Smooth muscle cell (in vitro differentiated cells): Measurements from ENCODE around the gene CCDC88A. TPM values are rescaled to one million over a fixed set of nuclear protein-coding genes. Genes with fewer than 3 reads are reported as not detected.

Experiments used
- DNase-seq: peaks from one replicate; lab custom pipeline; 2025; ENCODE audit not compliant: unreplicated experiment; lab: John Stamatoyannopoulos, UW
- H2AFZ ChIP-seq: fragments of 200-600 bp; sonication (generic); 2 replicates; pipeline ENCODE4 v1.6.0; 2016; ENCODE audit warnings: antibody characterized with exemption, low read depth, mild to moderate bottlenecking
- H3F3A ChIP-seq: fragments of 200-600 bp; sonication (generic); 2 replicates; pipeline ENCODE4 v1.6.0; 2017; ENCODE audit warnings: antibody characterized with exemption, low read depth
- H3K27ac ChIP-seq: fragments of 200-600 bp; sonication (generic); 2 replicates; pipeline ENCODE4 v1.5.1; 2016; ENCODE audit warnings: low read depth, mild to moderate bottlenecking
- H3K27me3 ChIP-seq: fragments of 200-600 bp; sonication (generic); 2 replicates; pipeline ENCODE4 v1.6.1; 2016; ENCODE audit warnings: low read depth, mild to moderate bottlenecking
- H3K36me3 ChIP-seq: fragments of 200-600 bp; sonication (generic); 2 replicates; pipeline ENCODE4 v1.5.1; 2016; ENCODE audit warnings: low read depth
- H3K4me1 ChIP-seq: fragments of 200-600 bp; sonication (generic); 2 replicates; pipeline ENCODE4 v1.5.1; 2016; ENCODE audit warnings: low read depth
- H3K4me2 ChIP-seq: fragments of 200-600 bp; sonication (generic); 2 replicates; pipeline ENCODE4 v1.6.0; 2016; ENCODE audit warnings: mild to moderate bottlenecking
- H3K4me3 ChIP-seq: fragments of 200-600 bp; sonication (generic); 2 replicates; pipeline ENCODE4 v1.5.1; 2016; ENCODE audit warnings: mild to moderate bottlenecking
- H3K79me2 ChIP-seq: fragments of 200-600 bp; sonication (generic); 2 replicates; pipeline ENCODE4 v1.6.0; 2016; ENCODE audit warnings: low read depth, mild to moderate bottlenecking
- H3K9ac ChIP-seq: fragments of 200-600 bp; sonication (generic); 2 replicates; pipeline ENCODE4 v1.6.0; 2016; ENCODE audit warnings: low read depth
- H3K9me3 ChIP-seq: fragments of 200-600 bp; sonication (generic); replicated peaks from 2 replicates; pipeline ENCODE4 v1.5.1; 2016; ENCODE audit warnings: low read depth
- H4K20me1 ChIP-seq: fragments of 200-600 bp; sonication (generic); 2 replicates; pipeline ENCODE4 v1.6.0; 2016; ENCODE audit warnings: low read depth
- CTCF ChIP-seq: fragments of 200-600 bp; sonication (generic); IDR thresholded peaks from 2 replicates; pipeline ENCODE4 v1.5.1; 2017; ENCODE audit warnings: borderline replicate concordance, mild to moderate bottlenecking, antibody characterized with exemption; ENCODE audit not compliant: insufficient read depth, poor library complexity, severe bottlenecking
- WGBS: methylation state at CpG from one replicate; pipeline ENCODE4 v1.1.7; 2016; ENCODE audit warnings: low lambda C conversion rate; 5-methylcytosine and 5-hydroxymethylcytosine counted together
- polyA plus RNA-seq: library from polyadenylated mRNA; unstranded; fragments of >200 nt; fragmentation: Nextera tagmentation; extraction: Ambion mirVana; gene quantifications from 2 replicates; pipeline ENCODE4 v1.2.1, GENCODE V29; 2016
- total RNA-seq: library from RNA; depleted of rRNA; stranded (reverse); fragments of >200 nt; gene quantifications from 2 replicates; pipeline ENCODE4 v1.2.3, GENCODE V29; 2014

Gene CCDC88A
- total RNA-seq (71.1 and 85.6 TPM in 2 replicates), polyA plus RNA-seq (28.8 and 32.1 TPM in 2 replicates)

GRCh38 chr2:55419679-55420438 is at the start of gene CCDC88A:
CCDC88A (minus strand) TSS chr2:55419856; CDS start chr2:55419079, 777 bp downstream.
- Histone ChIP-seq H3K9ac (peak within 1 kb of the TSS; percentile 78), H3K4me2 (peak within 1 kb of the TSS; percentile 88), H3K27ac (peak within 1 kb of the TSS; percentile 54), H2AFZ (peak within 1 kb of the TSS; percentile 90), H3K36me3 (no peaks in the 10 kb centered on the region), H3K4me3 (peak within 1 kb of the TSS; percentile 76), H3K4me1 (peaks cover 34% of the 10 kb centered on the region), H3K9me3 (no peaks in the 10 kb centered on the region), H3K27me3 (no peaks in the 10 kb centered on the region), H4K20me1 (peaks cover 24% of the 10 kb centered on the region), H3K79me2 (peaks cover 40% of the 10 kb centered on the region), H3F3A (no peaks in the 10 kb centered on the region)
- DNase-seq = peak; percentile 90
- peak; percentile 1 for TF ChIP-seq CTCF
- WGBS = 0% methylated on average over 37 of the region's 62 CpGs

DNA sequence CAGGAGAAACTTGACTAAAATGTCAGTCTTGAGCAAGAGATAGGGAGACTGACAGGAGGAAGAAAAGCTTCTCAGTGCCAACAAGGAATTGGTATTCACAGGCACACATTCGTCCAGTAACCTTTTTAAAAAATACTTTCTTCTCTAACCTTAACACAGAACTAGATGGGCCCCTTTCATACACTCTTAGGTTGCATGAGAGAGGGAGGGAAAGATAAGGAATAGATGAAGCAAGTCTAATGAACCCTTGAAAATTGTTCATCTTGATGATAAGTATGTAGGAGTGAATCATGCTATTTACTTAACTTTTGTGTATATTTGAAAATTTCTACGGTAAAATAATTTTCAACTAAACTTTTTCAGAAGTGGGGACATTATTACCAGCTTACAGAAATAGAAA is 42.0 kb upstream of the CCDC88A start:
- no peaks in the 10 kb centered on the region for H3K9me3 ChIP-seq
- no peaks in the 10 kb centered on the region for H3K27me3 ChIP-seq
- no peak overlapping the region for H3K4me3 ChIP-seq
- DNase-seq = no peak
- no peak overlapping the region for H3K9ac ChIP-seq
- H3K4me1 ChIP-seq = no peaks in the 10 kb centered on the region
- H3F3A ChIP-seq = no peaks in the 10 kb centered on the region
- WGBS = 85% methylated on average over 2 of the region's 2 CpGs
- no peaks in the 10 kb centered on the region for H3K79me2 ChIP-seq
- no peak overlapping the region for H3K4me2 ChIP-seq
- H4K20me1 ChIP-seq = no peaks in the 10 kb centered on the region
- H3K27ac ChIP-seq = no peak overlapping the region
- no peak for TF ChIP-seq CTCF
- no peaks in the 10 kb centered on the region for H3K36me3 ChIP-seq
- no peak overlapping the region for H2AFZ ChIP-seq

DNA sequence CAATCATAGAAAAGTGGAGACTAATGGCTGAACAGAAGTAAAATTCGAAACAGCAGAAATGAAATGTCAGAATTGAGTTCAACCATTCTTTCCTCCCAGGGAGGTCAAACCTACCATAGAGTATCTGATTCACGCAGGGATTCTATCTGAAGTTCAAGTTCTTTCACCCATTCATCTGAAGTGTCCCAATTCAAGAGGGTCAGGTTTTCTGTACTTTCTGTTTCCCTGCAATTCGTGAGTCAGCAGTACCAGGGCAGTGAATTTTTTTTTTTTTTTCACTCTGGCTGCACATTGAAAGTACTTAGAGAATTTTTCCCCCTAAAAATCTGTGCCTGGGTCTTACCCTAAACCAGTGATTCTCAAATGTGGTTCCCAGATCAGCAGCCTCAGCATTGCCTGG is 40.9 kb upstream of the CCDC88A start:
- no peaks in the 10 kb centered on the region for H3K36me3 ChIP-seq
- no peak overlapping the region for H3K9ac ChIP-seq
- TF ChIP-seq CTCF = no peak
- H3K4me3 ChIP-seq = no peak overlapping the region
- WGBS = 77% methylated on average over 3 of the region's 3 CpGs
- no peak overlapping the region for H2AFZ ChIP-seq
- no peak overlapping the region for H3K4me2 ChIP-seq
- no peak overlapping the region for H3K27ac ChIP-seq
- no peak for DNase-seq
- H3F3A ChIP-seq = no peaks in the 10 kb centered on the region
- H3K27me3 ChIP-seq = no peaks in the 10 kb centered on the region
- H3K9me3 ChIP-seq = no peaks in the 10 kb centered on the region
- H3K4me1 ChIP-seq = no peaks in the 10 kb centered on the region
- H4K20me1 ChIP-seq = no peaks in the 10 kb centered on the region
- H3K79me2 ChIP-seq = no peaks in the 10 kb centered on the region

GRCh38 chr2:55459714-55460274 is 40.1 kb upstream of the CCDC88A start:
- no peaks in the 10 kb centered on the region for H3K4me1 ChIP-seq
- no peaks in the 10 kb centered on the region for H3K9me3 ChIP-seq
- H3K27me3 ChIP-seq = no peaks in the 10 kb centered on the region
- no peak overlapping the region for H2AFZ ChIP-seq
- no peak overlapping the region for H3K4me3 ChIP-seq
- H3K9ac ChIP-seq = no peak overlapping the region
- no peaks in the 10 kb centered on the region for H4K20me1 ChIP-seq
- H3K4me2 ChIP-seq = no peak overlapping the region
- no peaks in the 10 kb centered on the region for H3K36me3 ChIP-seq
- no peak for TF ChIP-seq CTCF
- no peak overlapping the region for H3K27ac ChIP-seq
- no peak for DNase-seq
- WGBS = 85% methylated on average over 11 of the region's 11 CpGs
- H3F3A ChIP-seq = no peaks in the 10 kb centered on the region
- H3K79me2 ChIP-seq = no peaks in the 10 kb centered on the region
